Endothelial cell of umbilical vein (primary cell): ENCODE data around the gene ZNF827. TPM values are rescaled to one million over a fixed set of nuclear protein-coding genes. Genes with fewer than 3 reads are reported as not detected.

Experiments
- BruUV-seq: library from RNA; stranded (reverse); fragments of 400-500 nt; replicated peaks from 2 replicates; lab custom pipeline; 2021; lab: Mats Ljungman, UMichigan
- CTCF ChIA-PET: fragments of 300-600, 350-600 bp; sonication (Branson Sonifier 250); formaldehyde crosslinking; loops from one replicate; lab custom pipeline; 2021; ENCODE audit warnings: antibody characterized with exemption, inconsistent platforms; lab: Charles Lee
- POLR2A ChIA-PET: fragments of 300-600, 350-600 bp; sonication (Branson Sonifier 250); formaldehyde crosslinking; loops from one replicate; lab custom pipeline; 2021; ENCODE audit warnings: antibody characterized with exemption, inconsistent platforms; lab: Charles Lee
- DNase-seq: peaks from one replicate; pipeline ENCODE4 v3.0.0-alpha.2; 2011; ENCODE audit warnings: low read depth, low spot score
- FAIRE-seq: peaks from 2 replicates; lab custom pipeline; 2011; peaks lifted over from hg19 to GRCh38; lab: Jason Lieb, UNC
- H2AFZ ChIP-seq: 2 replicates; pipeline ENCODE4 v1.6.0; 2012; ENCODE audit warnings: low read depth, low read length, control low read depth, inconsistent platforms
- H3K27ac ChIP-seq: 2 replicates; pipeline ENCODE4 v1.5.1; 2011; ENCODE audit warnings: low read depth, mild to moderate bottlenecking, control low read depth, low read length, moderate library complexity; ENCODE audit not compliant: insufficient read depth
- H3K27me3 ChIP-seq, 2 experiments: 2 replicates each; pipeline versions ENCODE4 v1.6.0 to v1.6.1; 2011; ENCODE audit warnings: low read length in 2 of 2, mixed read lengths in 1 of 2; ENCODE audit not compliant: control insufficient read depth in 2 of 2, insufficient read depth in 2 of 2
- H3K36me3 ChIP-seq, 2 experiments: 2 replicates in 1 of 2; 3 replicates in 1 of 2; pipeline ENCODE4 v1.5.1; 2011; ENCODE audit warnings: low read length in 2 of 2, mild to moderate bottlenecking in 1 of 2, moderate library complexity in 1 of 2; ENCODE audit not compliant: control insufficient read depth in 2 of 2, insufficient read depth in 2 of 2; ENCODE audit errors: extremely low read depth in 1 of 2
- H3K4me1 ChIP-seq: 3 replicates; pipeline ENCODE4 v1.5.1; 2011; ENCODE audit warnings: mild to moderate bottlenecking, low read length; ENCODE audit not compliant: control insufficient read depth, insufficient read depth; ENCODE audit errors: extremely low read depth
- H3K4me2 ChIP-seq: 2 replicates; pipeline ENCODE4 v1.6.1; 2011; ENCODE audit warnings: low read length, control low read depth, mixed read lengths; ENCODE audit not compliant: insufficient read depth
- H3K4me3 ChIP-seq, 3 experiments: fragments of 200-600 bp in 1 of 3; sonication (generic), shearing (Covaris generic) in 1 of 3; replicated peaks in 1 of 3; 2 replicates each; pipeline ENCODE4 v1.5.1; 2011 to 2016; ENCODE audit warnings: control low read depth in 3 of 3, low read length in 3 of 3, mild to moderate bottlenecking in 2 of 3, inconsistent platforms in 1 of 3, low read depth in 1 of 3, moderate library complexity in 1 of 3; ENCODE audit not compliant: insufficient read depth in 1 of 3
- H3K79me2 ChIP-seq: 2 replicates; pipeline ENCODE4 v1.6.0; 2012; ENCODE audit warnings: low read length, inconsistent platforms; ENCODE audit not compliant: control insufficient read depth, insufficient read depth
- H3K9ac ChIP-seq: replicated peaks from 2 replicates; pipeline ENCODE3; 2011; ENCODE audit warnings: low read length, control low read depth; ENCODE audit not compliant: insufficient read depth; ENCODE audit errors: extremely low read depth
- H3K9me1 ChIP-seq: replicated peaks from 3 replicates; pipeline ENCODE4 v1.6.0; 2011; ENCODE audit warnings: mild to moderate bottlenecking, low read length; ENCODE audit not compliant: control insufficient read depth, insufficient read depth; ENCODE audit errors: extremely low read depth
- H3K9me3 ChIP-seq: replicated peaks from 2 replicates; pipeline ENCODE4 v1.5.1; 2012; ENCODE audit warnings: low read length, inconsistent platforms; ENCODE audit not compliant: control insufficient read depth, insufficient read depth
- H4K20me1 ChIP-seq: replicated peaks from 2 replicates; pipeline ENCODE3; 2011; ENCODE audit warnings: mild to moderate bottlenecking, low read length; ENCODE audit not compliant: control insufficient read depth, insufficient read depth; ENCODE audit errors: extremely low read depth
- GATA2 ChIP-seq: IDR thresholded peaks from 2 replicates; pipeline ENCODE4 v1.7.0; 2011; ENCODE audit warnings: low read depth, mild to moderate bottlenecking, moderate library complexity, mixed read lengths, low read length; ENCODE audit not compliant: insufficient read length, insufficient read depth
- JUN ChIP-seq: IDR thresholded peaks from 2 replicates; pipeline ENCODE4 v1.6.1; 2011; ENCODE audit warnings: borderline replicate concordance, low read depth; ENCODE audit not compliant: insufficient read length, insufficient read depth
- MYC ChIP-seq: IDR thresholded peaks from one replicate; pipeline ENCODE4 v1.6.1; 2011; ENCODE audit warnings: mild to moderate bottlenecking, low read depth, low read length
- dilution Hi-C: fragments of 300-500 bp; cut with MboI; formaldehyde crosslinking; loops from one replicate; pipeline ENCODE4 v1.15.0; 2019; ENCODE audit warnings: low sequenced_read_pairs; ENCODE audit not compliant: extremely low pct_ligation_motif_present
- intact Hi-C: fragments of 100-400 bp; cut with micrococcal nuclease; formaldehyde crosslinking; loops from one replicate; pipeline ENCODE4 v1.10.0; 2022
- polyA plus RNA-seq, 4 experiments: library from polyadenylated mRNA; depleted of rRNA in 3 of 4; stranded (reverse) in 3 of 4; unstranded in 1 of 4; fragments of >200 nt; gene quantifications; 2 replicates each; pipeline versions ENCODE4 v1.2.1 to v1.2.3, GENCODE V29; 2011 to 2012; ENCODE audit warnings: missing spikeins in 1 of 4
- total RNA-seq: library from RNA; stranded (reverse); gene quantifications from 2 replicates; pipeline ENCODE4 v1.2.3, GENCODE V29; 2021
- TF ChIP-seq, protein P1 (sequence below), 2 donors: IDR thresholded peaks; 1 replicate in 1 of 2; 2 replicates in 1 of 2; pipeline ENCODE4 v1.5.1; 2011; ENCODE audit warnings: low read length in 2 of 2, mild to moderate bottlenecking in 2 of 2, moderate library complexity in 2 of 2, control low read depth in 1 of 2, inconsistent platforms in 1 of 2, low read depth in 1 of 2; ENCODE audit not compliant: insufficient read depth in 1 of 2; ENCODE audit errors: extremely low read depth in 1 of 2

The ZNF827 gene
- total and polyA plus RNA-seq, 2 donors (not counting 3 experiments of a cell fraction or from before 2014, with no cell fraction given): 16.9 to 23.7 TPM

- H3K4me2 ChIP-seq: no peak overlapping the region
- no peak overlapping the region for H3K9ac ChIP-seq
- no TSS peak for BruUV-seq
- intact Hi-C loops: no loop called here
- no peak for FAIRE-seq
- no peak for DNase-seq
- H3K9me3 ChIP-seq: no peaks in the 10 kb centered on the region
- H4K20me1 ChIP-seq: no peaks in the 10 kb centered on the region
- H3K79me2 ChIP-seq: no peaks in the 10 kb centered on the region
- H3K27ac ChIP-seq: no peak overlapping the region
- dilution Hi-C loops: no loop called here
- ChIA-PET CTCF (no interaction called here), POLR2A (no interaction called here)
- TF ChIP-seq, protein P1, sequence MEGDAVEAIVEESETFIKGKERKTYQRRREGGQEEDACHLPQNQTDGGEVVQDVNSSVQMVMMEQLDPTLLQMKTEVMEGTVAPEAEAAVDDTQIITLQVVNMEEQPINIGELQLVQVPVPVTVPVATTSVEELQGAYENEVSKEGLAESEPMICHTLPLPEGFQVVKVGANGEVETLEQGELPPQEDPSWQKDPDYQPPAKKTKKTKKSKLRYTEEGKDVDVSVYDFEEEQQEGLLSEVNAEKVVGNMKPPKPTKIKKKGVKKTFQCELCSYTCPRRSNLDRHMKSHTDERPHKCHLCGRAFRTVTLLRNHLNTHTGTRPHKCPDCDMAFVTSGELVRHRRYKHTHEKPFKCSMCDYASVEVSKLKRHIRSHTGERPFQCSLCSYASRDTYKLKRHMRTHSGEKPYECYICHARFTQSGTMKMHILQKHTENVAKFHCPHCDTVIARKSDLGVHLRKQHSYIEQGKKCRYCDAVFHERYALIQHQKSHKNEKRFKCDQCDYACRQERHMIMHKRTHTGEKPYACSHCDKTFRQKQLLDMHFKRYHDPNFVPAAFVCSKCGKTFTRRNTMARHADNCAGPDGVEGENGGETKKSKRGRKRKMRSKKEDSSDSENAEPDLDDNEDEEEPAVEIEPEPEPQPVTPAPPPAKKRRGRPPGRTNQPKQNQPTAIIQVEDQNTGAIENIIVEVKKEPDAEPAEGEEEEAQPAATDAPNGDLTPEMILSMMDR (IDR thresholded peaks at IDR 0.05; ENCODE audit: extremely low read depth in 1 of 2, insufficient read depth in 1 of 2, low read depth in 1 of 2, low read length in 2 of 2): no peak
- TF ChIP-seq GATA2: no peak
- H3K4me1 ChIP-seq: no peaks in the 10 kb centered on the region
- H2AFZ ChIP-seq: no peak overlapping the region
- H3K27me3 ChIP-seq: peaks cover 16 to 17% of the 10 kb centered on the region in 2 experiments
- no peaks in the 10 kb centered on the region for H3K36me3 ChIP-seq
- no peak overlapping the region for H3K4me3 ChIP-seq
- H3K9me1 ChIP-seq: no peaks in the 10 kb centered on the region
These were observed 218.6 kb downstream of the ZNF827 start for GRCh38 chr4:145719752-145720624.

DNA sequence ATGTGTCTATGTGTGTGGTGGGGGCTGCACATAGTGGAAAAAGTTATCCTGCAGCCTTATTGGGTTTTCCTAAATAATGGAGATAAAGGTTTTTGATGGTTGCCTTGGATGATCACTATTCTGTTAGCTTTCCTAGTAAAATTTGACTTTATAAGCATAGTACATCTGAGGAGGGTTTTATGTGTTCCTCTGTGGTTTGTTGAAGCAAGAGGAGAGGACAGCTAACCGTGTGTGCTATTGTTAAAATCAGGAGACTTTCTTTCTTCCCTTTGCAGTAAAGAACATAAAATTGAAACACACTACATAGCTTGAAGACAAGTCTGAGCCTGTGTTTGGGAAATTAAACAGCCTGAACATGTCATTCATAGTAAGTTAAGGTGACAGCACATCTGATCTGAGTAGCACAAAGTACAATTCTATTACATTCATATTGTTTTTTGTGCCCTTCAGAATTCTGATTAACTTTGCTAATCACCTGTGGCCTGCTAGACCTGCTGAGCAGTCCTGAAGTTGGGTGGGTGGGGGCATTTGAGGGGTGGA is 221.9 kb downstream of the ZNF827 start:
- no peaks in the 10 kb centered on the region for H3K4me1 ChIP-seq
- no peak overlapping the region for H3K9ac ChIP-seq
- CTCF ChIA-PET: no interaction called here

More for the DNA sequence above, 221.9 kb downstream of the ZNF827 start:
- no peaks in the 10 kb centered on the region for H3K79me2 ChIP-seq
- H3K36me3 ChIP-seq: no peaks in the 10 kb centered on the region
- no peaks in the 10 kb centered on the region for H3K9me3 ChIP-seq
- dilution Hi-C loops: no loop called here
- H3K9me1 ChIP-seq: no peaks in the 10 kb centered on the region
- no peak overlapping the region for H3K4me2 ChIP-seq
- POLR2A ChIA-PET: no interaction called here
- DNase-seq (no peak), FAIRE-seq (no peak)
- H3K4me3 ChIP-seq: no peak overlapping the region
- H3K27ac ChIP-seq: no peak overlapping the region
- BruUV-seq: no TSS peak
- H2AFZ ChIP-seq: no peak overlapping the region
- TF ChIP-seq JUN (no peak), MYC (no peak)
- intact Hi-C loops: no loop called here
- no peaks in the 10 kb centered on the region for H4K20me1 ChIP-seq
- H3K27me3 ChIP-seq: peaks cover 17 to 21% of the 10 kb centered on the region in 2 experiments
